HL-60 (cell line): ENCODE results near the gene CASP3.

Source experiments
- POLR2AphosphoS5 ChIP-seq: IDR thresholded peaks from 2 replicates; pipeline ENCODE4 v1.6.1; 2012; ENCODE audit warnings: low read depth
- SPI1 ChIP-seq: IDR thresholded peaks from 2 replicates; pipeline ENCODE4 v1.6.1; 2012; ENCODE audit warnings: low read depth, mild to moderate bottlenecking, borderline replicate concordance
- TF ChIP-seq, protein P1 (sequence below): IDR thresholded peaks from one replicate; pipeline ENCODE4 v1.5.1; 2011; ENCODE audit warnings: low read length, control low read depth, inconsistent platforms; ENCODE audit not compliant: insufficient read depth
- TF ChIP-seq, protein P2 (sequence below): IDR thresholded peaks from 2 replicates; pipeline ENCODE4 v1.6.1; 2012; ENCODE audit warnings: low read depth; ENCODE audit not compliant: insufficient replicate concordance

DNA sequence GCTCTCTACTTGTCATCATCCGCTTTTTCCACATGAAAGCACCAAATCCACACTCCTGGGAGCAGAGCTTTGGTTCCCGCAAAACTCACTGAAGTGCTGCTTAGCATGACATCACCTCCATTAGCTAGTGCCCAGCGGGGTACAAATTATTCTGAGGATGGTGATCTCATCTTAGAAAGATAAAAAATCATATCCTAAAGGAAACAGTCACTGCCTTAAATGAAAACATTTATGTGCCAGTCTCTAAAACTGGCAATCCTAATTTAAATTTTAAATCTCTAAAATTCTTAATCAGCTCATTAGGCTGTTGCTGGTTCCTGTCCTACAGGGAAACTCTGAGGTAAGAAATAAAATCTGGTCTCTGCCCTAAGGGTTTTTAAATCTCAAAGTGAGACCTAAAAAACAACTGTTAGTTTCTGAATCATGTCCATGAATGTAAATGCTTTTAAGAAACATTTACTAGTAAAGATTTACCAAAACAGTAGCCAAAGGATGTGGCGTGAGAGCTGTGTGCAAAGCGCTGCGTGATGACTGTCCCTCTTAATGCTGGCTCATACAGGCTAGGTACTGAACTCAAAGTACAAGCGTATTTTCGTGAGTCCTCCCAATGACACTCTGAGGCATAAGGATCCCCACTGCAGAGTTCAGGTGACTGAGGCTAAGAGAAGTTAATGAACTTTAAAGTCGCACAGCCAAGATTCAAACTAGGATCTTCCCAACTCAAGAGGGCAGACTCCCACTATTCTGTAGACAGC lies 4.5 kb downstream of the CASP3 start:
- TF ChIP-seq, protein P1, sequence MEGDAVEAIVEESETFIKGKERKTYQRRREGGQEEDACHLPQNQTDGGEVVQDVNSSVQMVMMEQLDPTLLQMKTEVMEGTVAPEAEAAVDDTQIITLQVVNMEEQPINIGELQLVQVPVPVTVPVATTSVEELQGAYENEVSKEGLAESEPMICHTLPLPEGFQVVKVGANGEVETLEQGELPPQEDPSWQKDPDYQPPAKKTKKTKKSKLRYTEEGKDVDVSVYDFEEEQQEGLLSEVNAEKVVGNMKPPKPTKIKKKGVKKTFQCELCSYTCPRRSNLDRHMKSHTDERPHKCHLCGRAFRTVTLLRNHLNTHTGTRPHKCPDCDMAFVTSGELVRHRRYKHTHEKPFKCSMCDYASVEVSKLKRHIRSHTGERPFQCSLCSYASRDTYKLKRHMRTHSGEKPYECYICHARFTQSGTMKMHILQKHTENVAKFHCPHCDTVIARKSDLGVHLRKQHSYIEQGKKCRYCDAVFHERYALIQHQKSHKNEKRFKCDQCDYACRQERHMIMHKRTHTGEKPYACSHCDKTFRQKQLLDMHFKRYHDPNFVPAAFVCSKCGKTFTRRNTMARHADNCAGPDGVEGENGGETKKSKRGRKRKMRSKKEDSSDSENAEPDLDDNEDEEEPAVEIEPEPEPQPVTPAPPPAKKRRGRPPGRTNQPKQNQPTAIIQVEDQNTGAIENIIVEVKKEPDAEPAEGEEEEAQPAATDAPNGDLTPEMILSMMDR, result no peak
- TF ChIP-seq POLR2AphosphoS5, result no peak
- TF ChIP-seq, protein P2, sequence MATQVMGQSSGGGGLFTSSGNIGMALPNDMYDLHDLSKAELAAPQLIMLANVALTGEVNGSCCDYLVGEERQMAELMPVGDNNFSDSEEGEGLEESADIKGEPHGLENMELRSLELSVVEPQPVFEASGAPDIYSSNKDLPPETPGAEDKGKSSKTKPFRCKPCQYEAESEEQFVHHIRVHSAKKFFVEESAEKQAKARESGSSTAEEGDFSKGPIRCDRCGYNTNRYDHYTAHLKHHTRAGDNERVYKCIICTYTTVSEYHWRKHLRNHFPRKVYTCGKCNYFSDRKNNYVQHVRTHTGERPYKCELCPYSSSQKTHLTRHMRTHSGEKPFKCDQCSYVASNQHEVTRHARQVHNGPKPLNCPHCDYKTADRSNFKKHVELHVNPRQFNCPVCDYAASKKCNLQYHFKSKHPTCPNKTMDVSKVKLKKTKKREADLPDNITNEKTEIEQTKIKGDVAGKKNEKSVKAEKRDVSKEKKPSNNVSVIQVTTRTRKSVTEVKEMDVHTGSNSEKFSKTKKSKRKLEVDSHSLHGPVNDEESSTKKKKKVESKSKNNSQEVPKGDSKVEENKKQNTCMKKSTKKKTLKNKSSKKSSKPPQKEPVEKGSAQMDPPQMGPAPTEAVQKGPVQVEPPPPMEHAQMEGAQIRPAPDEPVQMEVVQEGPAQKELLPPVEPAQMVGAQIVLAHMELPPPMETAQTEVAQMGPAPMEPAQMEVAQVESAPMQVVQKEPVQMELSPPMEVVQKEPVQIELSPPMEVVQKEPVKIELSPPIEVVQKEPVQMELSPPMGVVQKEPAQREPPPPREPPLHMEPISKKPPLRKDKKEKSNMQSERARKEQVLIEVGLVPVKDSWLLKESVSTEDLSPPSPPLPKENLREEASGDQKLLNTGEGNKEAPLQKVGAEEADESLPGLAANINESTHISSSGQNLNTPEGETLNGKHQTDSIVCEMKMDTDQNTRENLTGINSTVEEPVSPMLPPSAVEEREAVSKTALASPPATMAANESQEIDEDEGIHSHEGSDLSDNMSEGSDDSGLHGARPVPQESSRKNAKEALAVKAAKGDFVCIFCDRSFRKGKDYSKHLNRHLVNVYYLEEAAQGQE, result no peak
- TF ChIP-seq SPI1, result no peak
